Measurements from ENCODE around the gene TNS3.

DNA sequence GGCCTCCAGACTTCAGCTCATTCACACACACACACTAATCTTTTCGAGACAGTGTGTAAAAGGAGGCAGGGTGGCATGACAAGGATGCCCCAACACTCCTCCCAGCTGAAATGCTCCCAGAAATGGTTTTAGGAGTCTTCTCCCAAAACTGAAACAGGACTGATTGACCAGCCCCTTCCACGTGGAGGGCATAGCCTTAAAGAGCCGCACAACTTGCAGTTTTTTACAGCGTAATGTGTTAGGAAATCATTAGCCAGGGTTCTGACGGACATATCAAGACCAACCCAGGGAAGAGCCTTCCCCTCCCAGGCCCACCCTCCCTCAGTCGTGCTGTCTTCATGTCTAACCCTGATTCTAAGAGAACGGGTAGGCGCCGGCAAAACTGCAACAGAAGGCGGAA, 224.6 kb downstream of the TNS3 start:
- TF ChIP-seq CTCF (IDR thresholded peaks at IDR 0.05): no peak
- no peak for TF ChIP-seq POLR2A (IDR thresholded peaks at IDR 0.05)
